Putamen (tissue), 1 donor: ENCODE data around the gene TSPOAP1.

Source experiments
- DNase-seq: peaks from one replicate; pipeline ENCODE4 v3.0.0-alpha.2; 2016; ENCODE audit warnings: low spot score

TSPOAP1 gene

GRCh38 chr17:58339755-58340404 is 11.3 kb upstream of the TSPOAP1 start:
- no peak for DNase-seq

- DNase-seq = no peak
These were observed 10.5 kb upstream of the TSPOAP1 start for GRCh38 chr17:58338841-58339754.

- DNase-seq = no peak
These were observed 9.9 kb upstream of the TSPOAP1 start for GRCh38 chr17:58338454-58338840.

GRCh38 chr17:58337600-58338453 is 9.2 kb upstream of the TSPOAP1 start:
- no peak for DNase-seq

- DNase-seq = no peak
These were observed 8.6 kb upstream of the TSPOAP1 start for GRCh38 chr17:58337210-58337599.

GRCh38 chr17:58336456-58337209 is 8.0 kb upstream of the TSPOAP1 start:
- no peak for DNase-seq

- no peak for DNase-seq
These were observed 7.3 kb upstream of the TSPOAP1 start for GRCh38 chr17:58335779-58336455.

- DNase-seq = no peak
These were observed 6.6 kb upstream of the TSPOAP1 start for GRCh38 chr17:58335061-58335731.

GRCh38 chr17:58334661-58335060 is 6.1 kb upstream of the TSPOAP1 start:
- DNase-seq = no peak

GRCh38 chr17:58334256-58334655 is 5.7 kb upstream of the TSPOAP1 start:
- DNase-seq = no peak

- no peak for DNase-seq
These were observed 5.2 kb upstream of the TSPOAP1 start for GRCh38 chr17:58333736-58334207.

- DNase-seq = no peak
These were observed 4.5 kb upstream of the TSPOAP1 start for GRCh38 chr17:58332778-58333735.

- DNase-seq = no peak
These were observed 3.5 kb upstream of the TSPOAP1 start for GRCh38 chr17:58331815-58332777.

- DNase-seq = no peak
These were observed 2.6 kb upstream of the TSPOAP1 start for GRCh38 chr17:58330997-58331814.

- no peak for DNase-seq
These were observed 2.0 kb upstream of the TSPOAP1 start for GRCh38 chr17:58330538-58330996.

- no peak for DNase-seq
These were observed 1.4 kb upstream of the TSPOAP1 start for GRCh38 chr17:58329810-58330537.
